Stomach (tissue), 9 donors: ENCODE results near the gene DLG2. TPM values are rescaled to one million over a fixed set of nuclear protein-coding genes. Genes with fewer than 3 reads are reported as not detected.

Source experiments
- DNase-seq, 2 donors: peaks; one replicate each; pipeline versions ENCODE4 v3.0.0 to v3.0.0-alpha.2; 2013 to 2019
- H3K27ac ChIP-seq, 5 donors: fragments of 200-600 bp in 4 of 5; sonication (generic) in 4 of 5; one replicate each; pipeline ENCODE4 v1.5.1; 2013 to 2019; ENCODE audit warnings: mild to moderate bottlenecking in 1 of 5, moderate library complexity in 1 of 5
- H3K27me3 ChIP-seq, 3 donors: fragments of 200-600 bp; sonication (generic); one replicate each; pipeline ENCODE4 v1.5.1; 2017 to 2019; ENCODE audit warnings: mixed run types in 1 of 3
- H3K36me3 ChIP-seq, 4 donors: fragments of 200-600 bp; sonication (generic); 1 replicate in 3 of 4; 2 replicates in 1 of 4; pipeline ENCODE4 v1.5.1; 2016 to 2019
- H3K4me1 ChIP-seq, 4 donors: fragments of 200-600 bp; sonication (generic); one replicate each; pipeline ENCODE4 v1.5.1; 2016 to 2019
- H3K4me3 ChIP-seq, 4 donors: fragments of 200-600 bp; sonication (generic) in 3 of 4; one replicate each; pipeline ENCODE4 v1.5.1; 2016 to 2019; ENCODE audit warnings: mild to moderate bottlenecking in 1 of 4
- H3K9me3 ChIP-seq, 4 donors: fragments of 200-600 bp; sonication (generic); one replicate each; pipeline ENCODE4 v1.5.1; 2016 to 2019
- CTCF ChIP-seq, 7 experiments: fragments of 450-650 bp in 4 of 7; fragments of 200-600 bp in 3 of 7; sonication (generic) in 3 of 7; IDR thresholded peaks; one replicate each; pipeline ENCODE4 v1.5.1; 2016 to 2019; ENCODE audit warnings: antibody characterized with exemption in 7 of 7, control low read depth in 2 of 7, mild to moderate bottlenecking in 1 of 7
- EP300 ChIP-seq: sonication (generic); formaldehyde crosslinking; IDR thresholded peaks from one replicate; pipeline ENCODE4 v1.6.1; 2017; ENCODE audit warnings: antibody characterized with exemption
- POLR2A ChIP-seq, 4 donors: fragments of 450-650 bp; IDR thresholded peaks; one replicate each; pipeline ENCODE4 v1.6.1; 2016; ENCODE audit warnings: antibody characterized with exemption in 4 of 4, control low read depth in 2 of 4, mild to moderate bottlenecking in 1 of 4, moderate library complexity in 1 of 4
- POLR2AphosphoS5 ChIP-seq, 3 donors: sonication (generic); formaldehyde crosslinking; IDR thresholded peaks; one replicate each; pipeline ENCODE4 v1.6.1; 2016; ENCODE audit warnings: antibody characterized with exemption in 3 of 3
- WGBS, 5 donors: extraction: QIAGEN DNeasy Blood & Tissue Kit in 3 of 5; methylation state at CpG; one replicate each; pipeline versions ENCODE4 v1.1.5 to v1.1.7; 2013 to 2018; 5-methylcytosine and 5-hydroxymethylcytosine counted together
- intact Hi-C: fragments of 100-400 bp; cut with DNase I; formaldehyde crosslinking; loops from one replicate; pipeline ENCODE4 v1.15.1; 2023; ENCODE audit warnings: low total_unique reads
- polyA plus RNA-seq, 3 donors: library from polyadenylated mRNA; stranded (reverse); fragments of 200-250 nt; gene quantifications; one replicate each; pipeline ENCODE4 v1.2.3, GENCODE V29; 2013
- total RNA-seq, 5 donors: library from RNA; depleted of rRNA; stranded (reverse); fragments of >200 nt; gene quantifications; one replicate each; pipeline versions ENCODE4 v1.1.0 to v1.2.3, GENCODE V29; 2014 to 2016
- donor health status: healthy with polysubstance abuse.
- donor health status: Bipolar disorder and iron deficiency.
- donor health status: healthy.

Gene DLG2
- total and polyA plus RNA-seq, 8 donors, result 1.3 to 19.1 (median 3.5) TPM

GRCh38 chr11:83721263-83721662, 1905.9 kb downstream of the DLG2 start:
- no peak overlapping the region for H3K4me3 ChIP-seq
- H3K9me3 ChIP-seq, result no peaks in the 10 kb centered on the region
- TF ChIP-seq EP300 (no peak), POLR2A (IDR thresholded peaks at IDR 0.05) (no peak), POLR2AphosphoS5 (IDR thresholded peaks at IDR 0.05) (no peak), CTCF (IDR thresholded peaks at IDR 0.05) (no peak)
- H3K4me1 ChIP-seq, result peaks cover 3 to 36% (median 23%) of the 10 kb centered on the region in 4 donors
- H3K27me3 ChIP-seq, result no peaks in the 10 kb centered on the region
- no peak overlapping the region for H3K27ac ChIP-seq
- no peaks in the 10 kb centered on the region for H3K36me3 ChIP-seq
- no peak for DNase-seq
- intact Hi-C loops, result no loop called here
- WGBS, 5 donors, result 80 to 96% (median 91%) methylated on average over 2 of the region's 2 CpGs

- no peak overlapping the region for H3K4me3 ChIP-seq
- intact Hi-C loops, result no loop called here
- no peak for DNase-seq
- no peak overlapping the region for H3K27ac ChIP-seq
- peaks cover 3 to 34% (median 21%) of the 10 kb centered on the region in 4 donors for H3K4me1 ChIP-seq
- no peaks in the 10 kb centered on the region for H3K27me3 ChIP-seq
- H3K9me3 ChIP-seq, result no peaks in the 10 kb centered on the region
- WGBS, 5 donors, result 62 to 77% (median 70%) methylated on average over 2 of the region's 2 CpGs
- TF ChIP-seq CTCF (IDR thresholded peaks at IDR 0.05), result no peak
- no peak for TF ChIP-seq POLR2AphosphoS5 (IDR thresholded peaks at IDR 0.05)
- no peak for TF ChIP-seq EP300
- TF ChIP-seq POLR2A (IDR thresholded peaks at IDR 0.05), result no peak
- H3K36me3 ChIP-seq, result no peaks in the 10 kb centered on the region
Observed at GRCh38 chr11:83720675-83721074, 1906.5 kb downstream of the DLG2 start.

GRCh38 chr11:83717537-83717936, 1909.6 kb downstream of the DLG2 start:
- TF ChIP-seq POLR2AphosphoS5 (IDR thresholded peaks at IDR 0.05), result no peak
- no peak for TF ChIP-seq CTCF (IDR thresholded peaks at IDR 0.05)
- no peak for TF ChIP-seq EP300
- no peak for TF ChIP-seq POLR2A (IDR thresholded peaks at IDR 0.05)
- Histone ChIP-seq H3K9me3 (no peaks in the 10 kb centered on the region), H3K27ac (no peak overlapping the region), H3K4me3 (no peak overlapping the region), H3K4me1 (peaks cover 0 to 13% (median 2%) of the 10 kb centered on the region in 4 donors), H3K27me3 (no peaks in the 10 kb centered on the region), H3K36me3 (no peaks in the 10 kb centered on the region)
- intact Hi-C loops, result no loop called here
- WGBS, 5 donors, result 67 to 86% (median 80%) methylated on average over 3 of the region's 3 CpGs
- no peak for DNase-seq

- no peaks in the 10 kb centered on the region for H3K36me3 ChIP-seq
- H3K4me3 ChIP-seq, result no peak overlapping the region
- no peaks in the 10 kb centered on the region for H3K9me3 ChIP-seq
- no peak overlapping the region for H3K27ac ChIP-seq
- H3K27me3 ChIP-seq, result no peaks in the 10 kb centered on the region
- peaks cover 0 to 8% (median 0%) of the 10 kb centered on the region in 4 donors for H3K4me1 ChIP-seq
- TF ChIP-seq POLR2AphosphoS5 (IDR thresholded peaks at IDR 0.05) (no peak), EP300 (no peak), CTCF (IDR thresholded peaks at IDR 0.05) (no peak), POLR2A (IDR thresholded peaks at IDR 0.05) (no peak)
- DNase-seq, result no peak
- WGBS, 5 donors, result 57 to 70% (median 69%) methylated on average over 2 of the region's 2 CpGs
- intact Hi-C loops, result no loop called here
Observed at GRCh38 chr11:83715927-83716535, 1911.1 kb downstream of the DLG2 start.
